Activated T-cell treated with anti-CD3 and anti-CD28 coated beads, Interleukin-2, amount 50 U/mL, for 72 hours (primary cell): ENCODE results near the gene CHMP2A. TPM values are rescaled to one million over a fixed set of nuclear protein-coding genes. Genes with fewer than 3 reads are reported as not detected.
"Not testable (repeated sequence)": the region's sequence is repeated elsewhere in the genome, so short reads cannot be mapped to it uniquely, and the experiment has no call there.

Source experiments
- ATAC-seq, 2 donors: fragments of 150-1000 bp; cut with Tn5 transposase; replicated peaks in 1 of 2; 2 replicates each; pipeline ENCODE4 v1.10.0; 2021; ENCODE audit warnings: moderate library complexity in 2 of 2, mild to moderate bottlenecking in 1 of 2
- DNase-seq, 2 donors: peaks; one replicate each; pipeline ENCODE4 v3.0.0; 2021 to 2022; ENCODE audit warnings: mixed read lengths in 1 of 2
- H3K27ac Mint-ChIP-seq: one replicate; pipeline ENCODE4 v1.8.0; 2022; ENCODE audit warnings: mild to moderate bottlenecking, moderate library complexity, mixed read lengths
- H3K27me3 Mint-ChIP-seq: one replicate; pipeline ENCODE4 v1.8.0; 2022; ENCODE audit warnings: low read depth, mixed read lengths
- H3K36me3 Mint-ChIP-seq, 2 donors: one replicate each; pipeline ENCODE4 v1.8.0; 2022; ENCODE audit warnings: mixed read lengths in 2 of 2, mild to moderate bottlenecking in 1 of 2; ENCODE audit not compliant: insufficient read depth in 2 of 2
- H3K4me1 Mint-ChIP-seq: one replicate; pipeline ENCODE4 v1.8.0; 2022; ENCODE audit warnings: low read depth, mixed read lengths
- H3K4me3 Mint-ChIP-seq, 2 donors: one replicate each; pipeline ENCODE4 v1.8.0; 2022; ENCODE audit warnings: mild to moderate bottlenecking in 2 of 2, mixed read lengths in 2 of 2, moderate library complexity in 2 of 2
- H3K9me3 Mint-ChIP-seq, 2 donors: one replicate each; pipeline ENCODE4 v1.8.0; 2022; ENCODE audit warnings: mixed read lengths in 2 of 2
- total RNA-seq, 2 donors: library from RNA; stranded (reverse); gene quantifications; one replicate each; pipeline ENCODE4 v1.2.3, GENCODE V29; 2022

Gene CHMP2A
- total RNA-seq: 10 to 100 TPM; 80.3 to 91.8 TPM

DNA sequence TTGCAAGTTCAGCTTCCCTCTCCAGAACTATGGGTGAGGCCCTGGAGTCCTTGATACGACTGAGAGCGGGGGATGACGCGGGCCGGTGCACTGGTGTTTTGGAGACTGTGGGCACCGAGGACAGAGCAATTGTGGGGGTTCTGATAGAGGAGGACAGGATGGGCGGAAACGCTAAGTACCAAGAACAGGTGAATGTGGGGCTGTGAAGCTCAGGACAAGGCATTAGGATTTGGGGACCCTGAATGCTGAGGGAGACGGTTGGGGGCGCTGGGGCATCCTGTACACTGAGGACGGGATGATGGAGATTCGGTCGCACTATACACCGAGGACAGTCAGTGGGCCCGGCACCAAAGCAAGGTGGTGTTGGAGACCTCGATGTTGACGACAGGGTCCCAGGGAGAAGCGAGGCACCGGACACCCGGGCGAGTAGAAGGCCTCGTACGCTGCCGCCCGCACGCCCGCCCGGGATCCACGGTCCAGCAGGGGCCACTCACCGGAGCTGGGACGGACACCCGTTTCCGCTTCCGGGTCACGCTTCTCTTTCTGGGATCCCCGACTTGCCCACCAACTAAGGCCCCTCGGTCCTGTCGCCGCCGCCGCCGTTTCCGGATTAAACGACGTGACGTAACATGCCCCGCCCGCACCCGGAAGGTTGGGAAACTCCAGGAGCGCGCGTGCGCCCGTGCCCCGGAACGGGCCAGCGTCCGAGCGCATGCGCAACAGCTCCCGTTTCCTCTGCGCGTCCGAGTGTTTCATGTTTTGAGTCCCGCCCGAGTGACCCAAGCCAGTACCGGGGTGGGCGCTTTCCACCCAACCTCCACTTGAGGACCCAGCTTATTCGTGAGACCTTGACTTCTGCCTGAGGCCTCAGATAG lies at the start of gene CHMP2A:
CHMP2A (minus strand) TSS at position 612 of the 875 bp plus-strand sequence. CDS start 893 bp downstream, outside the sequence.
- DNase-seq (peak; percentile 99), ATAC-seq (peak; percentile 44 to 50)
- peaks cover 19 to 21% of the 10 kb centered on the region in 2 donors for H3K36me3 Mint-ChIP-seq
- H3K4me3 Mint-ChIP-seq: peak within 1 kb of the TSS; percentile 96 to 99
- H3K27ac Mint-ChIP-seq: peak within 1 kb of the TSS; percentile 97
- H3K27me3 Mint-ChIP-seq: no peaks in the 10 kb centered on the region
- H3K9me3 Mint-ChIP-seq: no peaks in the 10 kb centered on the region
- H3K4me1 Mint-ChIP-seq: peaks cover 53% of the 10 kb centered on the region

GRCh38 chr19:58586133-58586765 lies 31.3 kb upstream of the CHMP2A start:
- DNase-seq: no peak
- Mint-ChIP-seq H3K4me3 (no peak overlapping the region), H3K4me1 (peaks cover 3% of the 10 kb centered on the region), H3K27ac (no peak overlapping the region), H3K9me3 (no peaks in the 10 kb centered on the region), H3K36me3 (peaks cover 4 to 8% of the 10 kb centered on the region in 2 donors), H3K27me3 (no peaks in the 10 kb centered on the region)
- no peak for ATAC-seq

DNA sequence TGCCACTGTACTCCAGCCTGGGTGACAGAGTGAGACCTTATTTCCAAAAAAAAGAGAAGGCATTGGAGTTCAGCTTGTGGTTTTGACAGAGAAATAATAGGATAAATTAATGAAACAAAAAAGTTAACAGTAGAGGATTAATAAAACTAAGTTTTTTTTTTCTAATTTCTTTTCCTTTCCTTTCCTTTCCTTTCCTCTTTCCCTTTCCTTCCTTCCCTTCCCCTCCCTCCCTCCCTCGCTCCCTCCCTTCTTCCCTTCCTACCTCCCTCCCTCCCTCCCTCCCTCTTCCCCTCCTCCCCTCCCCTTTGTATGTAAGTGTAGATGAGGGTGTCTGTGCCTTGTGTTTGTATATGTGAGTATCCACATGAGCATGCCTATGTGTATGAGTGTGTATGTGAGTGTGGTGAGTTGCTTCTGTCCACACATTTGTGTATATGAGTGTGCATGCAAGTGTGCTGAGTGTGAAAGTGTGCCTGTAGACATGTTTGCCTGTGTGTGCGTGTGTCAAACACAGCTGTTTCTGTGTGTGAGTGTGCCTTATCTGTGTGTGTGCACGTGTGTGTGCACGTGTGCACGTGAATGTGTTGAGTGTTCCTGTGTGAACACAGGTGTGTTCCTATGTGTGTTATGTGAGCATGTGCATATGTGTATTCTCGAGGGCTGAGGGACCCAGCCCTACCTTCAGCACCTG lies 30.7 kb upstream of the CHMP2A start:
- peaks cover 5 to 9% of the 10 kb centered on the region in 2 donors for H3K36me3 Mint-ChIP-seq
- no peaks in the 10 kb centered on the region for H3K9me3 Mint-ChIP-seq
- no peak for DNase-seq
- H3K4me3 Mint-ChIP-seq: no peak overlapping the region
- H3K4me1 Mint-ChIP-seq: peaks cover 10% of the 10 kb centered on the region
- no peak for ATAC-seq
- no peaks in the 10 kb centered on the region for H3K27me3 Mint-ChIP-seq
- H3K27ac Mint-ChIP-seq: no peak overlapping the region

DNA sequence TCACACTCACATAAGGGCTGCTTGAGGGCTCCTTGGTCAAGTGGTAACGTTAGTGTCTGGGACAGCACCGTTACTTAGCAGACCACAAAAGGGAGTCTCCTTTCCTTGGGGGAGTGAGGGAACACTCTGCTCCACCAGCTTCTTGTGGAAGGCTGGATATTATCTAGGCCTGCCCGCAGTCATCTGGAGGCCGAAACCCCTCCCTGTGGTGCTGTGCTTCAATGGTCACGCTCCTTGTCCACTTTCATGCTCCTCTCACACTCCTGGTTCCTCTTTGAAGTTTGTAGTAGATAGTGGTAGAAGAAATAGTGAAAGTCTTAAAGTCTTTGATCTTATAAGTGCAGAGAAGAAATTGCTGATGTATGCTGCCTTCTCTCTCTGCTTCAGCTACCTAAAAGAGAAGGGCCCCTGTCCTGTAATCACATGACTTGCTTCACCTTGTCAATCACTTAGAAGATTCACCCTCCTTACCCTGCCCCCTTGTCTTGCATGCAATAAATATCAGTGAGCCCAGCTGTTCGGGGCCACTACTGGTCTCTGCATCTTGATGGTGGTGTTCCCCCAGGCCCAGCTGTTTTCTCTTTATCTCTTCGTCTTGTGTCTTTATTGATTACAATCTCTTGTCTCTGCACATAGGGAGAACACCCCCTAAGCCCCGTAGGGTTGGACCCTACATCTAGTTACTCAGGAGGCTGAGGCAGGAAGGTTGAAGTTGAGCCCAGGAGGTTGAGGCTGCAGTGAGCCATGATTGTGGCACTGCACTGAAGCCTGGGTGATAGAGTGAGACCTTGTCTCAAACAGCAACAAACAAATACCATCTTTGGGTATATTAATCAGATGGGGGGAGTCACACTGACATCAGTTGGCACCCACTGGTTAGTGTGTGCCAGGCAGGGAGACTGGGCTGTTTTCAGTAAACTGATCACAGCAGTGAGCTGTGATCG lies 29.9 kb upstream of the CHMP2A start:
- no peak overlapping the region for H3K27ac Mint-ChIP-seq

DNA sequence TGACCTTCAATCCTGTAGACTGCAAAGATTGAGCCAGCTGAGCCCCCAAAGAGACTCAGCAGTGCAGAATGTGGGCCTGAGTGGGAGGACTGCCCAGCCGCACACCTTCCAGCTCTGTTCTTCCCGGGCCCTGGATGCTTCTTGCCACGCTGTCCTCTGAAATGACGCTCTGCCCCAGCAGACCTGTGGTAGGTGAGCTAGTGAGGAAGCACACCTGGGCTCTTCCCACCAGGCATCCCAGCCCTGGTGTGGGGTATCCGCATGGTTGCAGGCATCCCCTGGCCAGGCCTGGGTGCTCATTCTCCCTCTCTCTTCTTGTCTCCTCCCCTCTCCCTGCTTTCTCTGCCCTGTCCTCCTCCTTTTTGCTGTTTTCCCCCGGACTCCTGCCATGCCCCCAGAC lies 28.1 kb upstream of the CHMP2A start:
- H3K27me3 Mint-ChIP-seq: no peaks in the 10 kb centered on the region
- no peak overlapping the region for H3K27ac Mint-ChIP-seq
- no peak overlapping the region for H3K4me3 Mint-ChIP-seq
- peaks cover 5 to 11% of the 10 kb centered on the region in 2 donors for H3K36me3 Mint-ChIP-seq
- peaks cover 29% of the 10 kb centered on the region for H3K4me1 Mint-ChIP-seq
- ATAC-seq (no peak), DNase-seq (no peak)
- H3K9me3 Mint-ChIP-seq: no peaks in the 10 kb centered on the region

More for the DNA sequence above, 29.9 kb upstream of the CHMP2A start:
- ATAC-seq (no peak), DNase-seq (no peak)
- Mint-ChIP-seq H3K4me1 (peaks cover 13% of the 10 kb centered on the region), H3K27me3 (no peaks in the 10 kb centered on the region), H3K9me3 (no peaks in the 10 kb centered on the region), H3K36me3 (peaks cover 5 to 11% of the 10 kb centered on the region in 2 donors), H3K4me3 (no peak overlapping the region)

- Mint-ChIP-seq H3K27me3 (no peaks in the 10 kb centered on the region), H3K9me3 (no peaks in the 10 kb centered on the region), H3K27ac (peak overlapping the region; percentile 80), H3K4me3 (peak overlapping the region in 1 of 2 donors; percentile 8), H3K4me1 (peaks cover 40% of the 10 kb centered on the region), H3K36me3 (peaks cover 5 to 11% of the 10 kb centered on the region in 2 donors)
- DNase-seq (peak; percentile 92 to 93), ATAC-seq (peak; percentile 89 to 91)
Measured at GRCh38 chr19:58581227-58582141, 26.6 kb upstream of the CHMP2A start.

GRCh38 chr19:58579473-58580142 lies 24.7 kb upstream of the CHMP2A start:
- Mint-ChIP-seq H3K4me3 (peak overlapping the region in 1 of 2 donors; percentile 31), H3K27ac (peak overlapping the region; percentile 68)
- no peak for DNase-seq

DNA sequence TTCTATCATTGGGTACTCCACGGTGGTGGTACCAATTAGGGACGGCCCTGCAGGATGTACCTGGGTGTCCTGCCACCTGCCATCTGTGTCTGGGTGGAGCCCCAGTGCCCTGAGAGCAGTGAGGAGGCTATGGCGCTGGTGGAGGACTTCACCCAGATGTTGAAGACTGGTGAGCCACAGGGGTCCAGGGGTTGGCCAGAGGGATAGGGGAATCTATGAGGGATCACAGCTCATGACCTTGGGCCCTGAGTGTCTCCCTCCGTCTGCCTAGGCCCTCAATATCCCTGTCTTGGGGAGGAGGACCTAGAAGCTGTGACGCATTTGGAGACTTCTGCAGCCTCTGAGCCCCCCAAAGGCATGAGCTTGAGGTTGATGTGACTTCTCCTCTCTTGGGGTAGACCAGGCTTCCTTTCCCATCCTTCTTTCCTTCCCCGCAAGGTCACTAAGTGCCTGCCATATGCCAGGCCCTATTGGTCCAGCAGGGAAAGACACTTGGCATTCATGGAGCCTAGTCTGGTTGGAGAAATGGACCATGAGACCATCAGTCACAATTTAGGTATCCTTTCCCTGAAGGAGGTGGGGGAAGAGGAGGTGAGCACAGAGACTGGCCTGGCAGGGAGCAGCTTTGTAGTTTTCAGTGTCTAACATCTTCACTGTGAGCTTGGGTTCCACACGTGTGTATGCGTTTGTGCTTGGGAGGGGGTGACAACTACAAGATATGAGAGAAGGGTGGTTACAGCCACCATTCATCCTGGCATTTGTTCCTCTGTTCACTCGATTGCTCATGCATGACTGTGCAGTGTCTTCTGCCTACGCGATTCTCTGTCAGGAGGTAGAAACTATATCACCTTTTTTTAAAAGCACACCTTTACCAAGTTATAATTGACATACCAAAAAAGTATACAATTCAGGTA lies 23.4 kb upstream of the CHMP2A start:
- peak overlapping the region; percentile 76 for H3K27ac Mint-ChIP-seq
- ATAC-seq (peak; percentile 13 to 23), DNase-seq (peak in 1 of 2 donors; percentile 48)
- H3K9me3 Mint-ChIP-seq: no peaks in the 10 kb centered on the region
- peaks cover 60% of the 10 kb centered on the region for H3K4me1 Mint-ChIP-seq
- peak overlapping the region; percentile 38 to 64 for H3K4me3 Mint-ChIP-seq
- no peaks in the 10 kb centered on the region for H3K27me3 Mint-ChIP-seq
- H3K36me3 Mint-ChIP-seq: peaks cover 5 to 11% of the 10 kb centered on the region in 2 donors

More at GRCh38 chr19:58579473-58580142, 24.7 kb upstream of the CHMP2A start:
- H3K27me3 Mint-ChIP-seq: no peaks in the 10 kb centered on the region
- H3K9me3 Mint-ChIP-seq: no peaks in the 10 kb centered on the region
- peaks cover 47% of the 10 kb centered on the region for H3K4me1 Mint-ChIP-seq
- peaks cover 5 to 11% of the 10 kb centered on the region in 2 donors for H3K36me3 Mint-ChIP-seq
- no peak for ATAC-seq

DNA sequence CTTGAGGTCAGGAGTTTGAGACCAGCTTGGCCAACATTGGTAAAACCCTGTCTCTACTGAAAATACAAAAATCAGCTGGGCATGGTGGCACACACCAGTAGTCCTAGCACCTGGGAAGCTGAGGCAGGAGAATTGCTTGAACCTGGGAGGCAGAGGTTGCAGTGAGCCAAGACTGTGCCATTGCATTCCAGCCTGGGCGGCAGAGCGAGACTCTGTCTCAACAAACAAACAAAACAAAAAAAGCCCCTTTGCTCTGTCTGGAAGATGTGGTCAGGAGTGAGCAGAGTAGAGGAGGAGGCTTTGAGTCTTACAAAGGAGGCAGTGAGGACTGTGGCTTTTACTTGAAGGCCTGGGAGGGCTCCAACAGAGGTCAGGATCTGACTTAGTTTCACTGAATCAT lies 22.7 kb upstream of the CHMP2A start:
- not testable (repeated sequence) for H3K9me3 Mint-ChIP-seq
- Mint-ChIP-seq H3K27ac (peak overlapping the region; percentile 76), H3K4me3 (peak overlapping the region; percentile 38 to 64)

More for the DNA sequence above, 22.7 kb upstream of the CHMP2A start:
- H3K36me3 Mint-ChIP-seq, DNase-seq, ATAC-seq, H3K27me3 Mint-ChIP-seq: not testable (repeated sequence)
- peaks cover 61% of the 10 kb centered on the region for H3K4me1 Mint-ChIP-seq
